ENCODE results near the gene TNFRSF1A. TPM values are rescaled to one million over a fixed set of nuclear protein-coding genes. Genes with fewer than 3 reads are reported as not detected.

The TNFRSF1A gene
- total and polyA plus RNA-seq, 2 of the 13 experiments (the other 11 are each of a cell fraction or from before 2014, with no cell fraction given) = 41.5 to 61.2 TPM

- TF ChIP-seq CENPBD1 (CRISPR knock-in tag; IDR thresholded peaks at IDR 0.05; ENCODE audit: borderline replicate concordance, low read depth) (no peak), FLYWCH1 (CRISPR knock-in tag; IDR thresholded peaks at IDR 0.05) (no peak), ZNF34 (CRISPR knock-in tag; IDR thresholded peaks at IDR 0.05; ENCODE audit: borderline replicate concordance) (no peak), MYNN (CRISPR knock-in tag; IDR thresholded peaks at IDR 0.05; ENCODE audit: low read depth) (no peak), RBAK (CRISPR knock-in tag; IDR thresholded peaks at IDR 0.05) (no peak), ZSCAN20 (CRISPR knock-in tag; IDR thresholded peaks at IDR 0.05; ENCODE audit: borderline replicate concordance) (no peak), ETV6 (CRISPR knock-in tag; conservative IDR thresholded peaks at IDR 0.05) (no peak), GABPB1 (CRISPR knock-in tag; IDR thresholded peaks at IDR 0.05) (no peak), STAG1 (CRISPR knock-in tag; IDR thresholded peaks at IDR 0.05) (peak; percentile 58), ZZZ3 (CRISPR knock-in tag; IDR thresholded peaks at IDR 0.05; ENCODE audit: borderline replicate concordance) (no peak), RAD21 (CRISPR knock-in tag; IDR thresholded peaks at IDR 0.05) (peak; percentile 44; the same call in 1 of the 2 replicates), AHDC1 (CRISPR knock-in tag; IDR thresholded peaks at IDR 0.05; ENCODE audit: borderline replicate concordance) (no peak), ZNF354B (CRISPR knock-in tag; IDR thresholded peaks at IDR 0.05) (no peak)
- TF ChIP-seq, protein P1, sequence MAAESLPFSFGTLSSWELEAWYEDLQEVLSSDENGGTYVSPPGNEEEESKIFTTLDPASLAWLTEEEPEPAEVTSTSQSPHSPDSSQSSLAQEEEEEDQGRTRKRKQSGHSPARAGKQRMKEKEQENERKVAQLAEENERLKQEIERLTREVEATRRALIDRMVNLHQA (CRISPR knock-in tag; IDR thresholded peaks at IDR 0.05) = no peak
Observed at GRCh38 chr12:6367065-6367968, 25.4 kb upstream of the TNFRSF1A start (continued).
